ENCODE results near the gene TNNC2. TPM values are rescaled to one million over a fixed set of nuclear protein-coding genes. Genes with fewer than 3 reads are reported as not detected.

The TNNC2 gene
- total and polyA plus RNA-seq, 2 of the 13 experiments (the other 11 are each of a cell fraction or from before 2014, with no cell fraction given), result 1.8 to 4.7 TPM

DNA sequence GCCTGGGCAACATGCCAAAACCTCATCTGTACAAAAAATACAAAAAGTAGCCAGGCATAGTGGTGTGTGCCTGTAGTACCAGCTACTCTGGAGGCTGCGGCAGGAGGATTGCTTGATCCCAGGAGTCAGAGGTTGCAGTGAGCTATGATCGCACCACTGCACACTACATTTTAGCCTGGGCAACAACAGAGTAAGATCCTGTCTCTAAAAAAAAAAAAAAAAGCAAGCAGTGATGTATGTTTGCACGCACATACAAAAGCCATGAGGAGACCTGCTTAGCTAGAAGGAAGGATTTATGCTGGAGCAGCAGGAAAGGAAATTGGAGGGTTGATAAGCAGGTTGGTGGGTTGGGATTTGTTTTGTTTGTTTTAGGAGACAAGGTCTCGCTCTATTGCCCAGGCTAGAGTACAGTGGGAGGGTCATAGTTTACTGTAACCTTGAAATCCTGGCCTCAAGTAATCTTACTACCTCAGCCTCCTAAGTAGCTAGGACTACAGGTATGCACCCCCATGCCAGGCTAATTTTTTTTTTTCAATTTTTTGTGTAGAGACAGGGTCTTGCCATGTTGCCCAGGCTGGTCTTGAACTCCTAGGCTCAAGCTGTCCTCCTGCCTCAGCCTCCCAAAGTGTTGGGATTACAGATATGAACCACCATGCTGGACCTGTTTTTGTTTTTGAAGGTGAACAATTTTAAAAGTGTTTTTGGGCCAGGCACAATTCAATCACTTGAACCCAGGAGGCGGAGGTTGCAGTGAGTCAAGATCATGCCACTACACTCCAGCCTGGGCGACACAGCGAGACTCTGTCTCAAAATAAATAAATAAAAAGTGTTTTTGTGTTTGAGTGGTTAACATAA, 34.3 kb upstream of the TNNC2 start (continued):
- TF ChIP-seq FOXA3 (CRISPR knock-in tag; IDR thresholded peaks at IDR 0.05) (0 out of 2 replicates have a peak, but pooled peaks have one; percentile 21), MAFK (conservative IDR thresholded peaks at IDR 0.05 in 1 of 2, IDR thresholded peaks at IDR 0.05 in 1 of 2; ENCODE audit: low read length in 2 of 2) (no peak), HDAC2 (CRISPR knock-in tag; IDR thresholded peaks at IDR 0.05) (peak; percentile 64; the same call in 1 of the 2 replicates), THRA (CRISPR knock-in tag; IDR thresholded peaks at IDR 0.05; ENCODE audit: borderline replicate concordance) (no peak), ZNF121 (CRISPR knock-in tag; IDR thresholded peaks at IDR 0.05) (peak; percentile 99), FUBP1 (CRISPR knock-in tag; IDR thresholded peaks at IDR 0.05; ENCODE audit: borderline replicate concordance) (no peak), PITX1 (CRISPR knock-in tag; IDR thresholded peaks at IDR 0.05) (peak; percentile 89), ZNF331 (CRISPR knock-in tag; IDR thresholded peaks at IDR 0.05) (0 out of 2 replicates have a peak, but pooled peaks have one; percentile 17), ZNF547 (CRISPR knock-in tag; IDR thresholded peaks at IDR 0.05) (0 out of 2 replicates have a peak, but pooled peaks have one; percentile 68), ESRRA (CRISPR knock-in tag; IDR thresholded peaks at IDR 0.05; ENCODE audit: low read depth) (peak; percentile 69), TBX2 (CRISPR knock-in tag; IDR thresholded peaks at IDR 0.05; ENCODE audit: borderline replicate concordance) (peak; percentile 69), NONO (IDR thresholded peaks at IDR 0.05) (no peak), NONO (CRISPR knock-in tag; conservative IDR thresholded peaks at IDR 0.05) (0 out of 2 replicates have a peak, but pooled peaks have one; percentile 24), SP5 (CRISPR knock-in tag; IDR thresholded peaks at IDR 0.05; ENCODE audit: borderline replicate concordance, low read depth) (peak; percentile 75), ZMYM2 (CRISPR knock-in tag; IDR thresholded peaks at IDR 0.05) (peak; percentile 69; the same call in 1 of the 2 replicates), ZNF850 (CRISPR knock-in tag; conservative IDR thresholded peaks at IDR 0.05) (0 out of 2 replicates have a peak, but pooled peaks have one; percentile 70), MEIS2 (CRISPR knock-in tag; IDR thresholded peaks at IDR 0.05) (0 out of 2 replicates have a peak, but pooled peaks have one; percentile 20), HNF4A (CRISPR knock-in tag; IDR thresholded peaks at IDR 0.05) (peak; percentile 64), FOXJ3 (CRISPR knock-in tag; IDR thresholded peaks at IDR 0.05; ENCODE audit: borderline replicate concordance) (peak; percentile 15; the same call in 1 of the 2 replicates), ZNF615 (CRISPR knock-in tag; IDR thresholded peaks at IDR 0.05; ENCODE audit: borderline replicate concordance) (0 out of 2 replicates have a peak, but pooled peaks have one; percentile 22), MAZ (IDR thresholded peaks at IDR 0.05; ENCODE audit: borderline replicate concordance, low read depth, low read length) (no peak), MAZ (CRISPR knock-in tag; IDR thresholded peaks at IDR 0.05; ENCODE audit: low read depth) (0 out of 2 replicates have a peak, but pooled peaks have one; percentile 39), ZNF761 (CRISPR knock-in tag; conservative IDR thresholded peaks at IDR 0.05) (peak; percentile 48; the same call in 1 of the 2 replicates), FOXA1 (IDR thresholded peaks at IDR 0.05) (no peak), FOXA1 (CRISPR knock-in tag; IDR thresholded peaks at IDR 0.05) (no peak; the same call in 1 of the 2 replicates), FOXP1 (IDR thresholded peaks at IDR 0.05) (no peak), FOXP1 (CRISPR knock-in tag; IDR thresholded peaks at IDR 0.05) (peak; percentile 39; the same call in 1 of the 2 replicates), DNMT3B (CRISPR knock-in tag; conservative IDR thresholded peaks at IDR 0.05) (no peak), ZNF557 (CRISPR knock-in tag; IDR thresholded peaks at IDR 0.05) (peak; percentile 49; the same call in 1 of the 2 replicates), ZNF274 (CRISPR knock-in tag; IDR thresholded peaks at IDR 0.05) (peak; percentile 58; the same call in 1 of the 2 replicates)
